GM18907 (cell line): Measurements from ENCODE around the gene HS6ST3.

ENCODE experiments used
- ATAC-seq: cut with Tn5 transposase; IDR thresholded peaks from one replicate; pipeline ENCODE4 v1.9.1; 2021; ENCODE audit warnings: mild to moderate bottlenecking, moderate library complexity; ENCODE audit not compliant: unreplicated experiment

HS6ST3 gene

GRCh38 chr13:96636001-96636709, 546.2 kb downstream of the HS6ST3 start:
- ATAC-seq = no peak

GRCh38 chr13:96637039-96637438, 547.1 kb downstream of the HS6ST3 start:
- no peak for ATAC-seq

GRCh38 chr13:96646101-96646500, 556.2 kb downstream of the HS6ST3 start:
- ATAC-seq = no peak

GRCh38 chr13:96646515-96647211, 556.8 kb downstream of the HS6ST3 start:
- ATAC-seq = no peak

GRCh38 chr13:96650301-96650886, 560.5 kb downstream of the HS6ST3 start:
- ATAC-seq = peak; percentile 79

- no peak for ATAC-seq
These were observed 561.7 kb downstream of the HS6ST3 start for GRCh38 chr13:96651598-96651997.

- no peak for ATAC-seq
These were observed 562.6 kb downstream of the HS6ST3 start for GRCh38 chr13:96652506-96652905.

GRCh38 chr13:96661612-96662011, 571.7 kb downstream of the HS6ST3 start:
- no peak for ATAC-seq

- no peak for ATAC-seq
These were observed 572.1 kb downstream of the HS6ST3 start for GRCh38 chr13:96662036-96662435.

- no peak for ATAC-seq
These were observed 577.5 kb downstream of the HS6ST3 start for GRCh38 chr13:96667294-96668018.

GRCh38 chr13:96671073-96671472, 581.2 kb downstream of the HS6ST3 start:
- no peak for ATAC-seq

- ATAC-seq = no peak
These were observed 582.1 kb downstream of the HS6ST3 start for GRCh38 chr13:96672016-96672415.

GRCh38 chr13:96673825-96674224, 583.9 kb downstream of the HS6ST3 start:
- ATAC-seq = no peak

- ATAC-seq = no peak
These were observed 587.1 kb downstream of the HS6ST3 start for GRCh38 chr13:96677029-96677428.

- ATAC-seq = no peak
These were observed 588.9 kb downstream of the HS6ST3 start for GRCh38 chr13:96678801-96679200.

- ATAC-seq = no peak
These were observed 591.0 kb downstream of the HS6ST3 start for GRCh38 chr13:96680898-96681297.

- ATAC-seq = no peak
These were observed 591.9 kb downstream of the HS6ST3 start for GRCh38 chr13:96681766-96682165.

- ATAC-seq = no peak
These were observed 594.6 kb downstream of the HS6ST3 start for GRCh38 chr13:96684469-96684868.

- ATAC-seq = no peak
These were observed 595.0 kb downstream of the HS6ST3 start for GRCh38 chr13:96684907-96685306.

- no peak for ATAC-seq
These were observed 596.4 kb downstream of the HS6ST3 start for GRCh38 chr13:96686286-96686685.

- ATAC-seq = no peak
These were observed 597.3 kb downstream of the HS6ST3 start for GRCh38 chr13:96687191-96687590.
